ELR (cell line): ENCODE measurements around the gene NFE2L2.
"Not testable (repeated sequence)": the region's sequence is repeated elsewhere in the genome, so short reads cannot be mapped to it uniquely, and the experiment has no call there.

Experiments
- DNase-seq: peaks from one replicate; pipeline ENCODE4 v3.0.0-alpha.2; 2015; ENCODE audit warnings: low read depth

NFE2L2 gene

GRCh38 chr2:177193240-177193639 lies 71.3 kb downstream of the NFE2L2 start:
- no peak for DNase-seq

- DNase-seq, result no peak
These were observed 71.7 kb downstream of the NFE2L2 start for GRCh38 chr2:177192788-177193187.

- no peak for DNase-seq
These were observed 73.6 kb downstream of the NFE2L2 start for GRCh38 chr2:177190941-177191340.

- DNase-seq, result no peak
These were observed 75.8 kb downstream of the NFE2L2 start for GRCh38 chr2:177188482-177189469.

GRCh38 chr2:177187631-177188312 lies 76.8 kb downstream of the NFE2L2 start:
- DNase-seq, result peak; percentile 55

- not testable (repeated sequence) for DNase-seq
These were observed 78.5 kb downstream of the NFE2L2 start for GRCh38 chr2:177186038-177186437.

GRCh38 chr2:177184606-177185005 lies 79.9 kb downstream of the NFE2L2 start:
- DNase-seq, result no peak

- DNase-seq, result no peak
These were observed 80.7 kb downstream of the NFE2L2 start for GRCh38 chr2:177183860-177184259.
